HG02970 (cell line): ENCODE results near the gene KIF2A.
"Not testable (repeated sequence)": the region's sequence is repeated elsewhere in the genome, so short reads cannot be mapped to it uniquely, and the experiment has no call there.

Experiments
- ATAC-seq: cut with Tn5 transposase; IDR thresholded peaks from one replicate; pipeline ENCODE4 v1.9.1; 2021; ENCODE audit warnings: mild to moderate bottlenecking, moderate library complexity, moderate number of reproducible peaks; ENCODE audit not compliant: unreplicated experiment, low FRiP score

The KIF2A gene

DNA sequence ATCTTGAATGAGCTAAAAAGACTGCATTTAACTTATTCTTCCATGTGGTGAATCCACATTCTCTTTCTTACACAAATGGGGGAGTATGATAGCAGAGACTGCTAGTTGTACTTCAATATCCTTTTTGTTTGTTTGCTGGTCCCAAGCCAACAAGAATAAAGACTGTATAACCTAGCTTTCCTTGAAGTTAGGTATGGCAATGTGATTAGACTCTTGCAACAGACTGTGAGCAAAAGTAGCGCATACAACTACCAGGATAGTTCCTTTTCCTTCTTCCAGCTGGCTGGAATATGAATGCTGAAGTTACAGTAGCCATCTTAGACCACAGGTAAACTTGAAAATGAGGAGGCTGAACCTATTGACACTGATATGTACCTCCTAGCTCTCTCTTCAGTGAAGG is 17.9 kb upstream of the KIF2A start:
- ATAC-seq: no peak

DNA sequence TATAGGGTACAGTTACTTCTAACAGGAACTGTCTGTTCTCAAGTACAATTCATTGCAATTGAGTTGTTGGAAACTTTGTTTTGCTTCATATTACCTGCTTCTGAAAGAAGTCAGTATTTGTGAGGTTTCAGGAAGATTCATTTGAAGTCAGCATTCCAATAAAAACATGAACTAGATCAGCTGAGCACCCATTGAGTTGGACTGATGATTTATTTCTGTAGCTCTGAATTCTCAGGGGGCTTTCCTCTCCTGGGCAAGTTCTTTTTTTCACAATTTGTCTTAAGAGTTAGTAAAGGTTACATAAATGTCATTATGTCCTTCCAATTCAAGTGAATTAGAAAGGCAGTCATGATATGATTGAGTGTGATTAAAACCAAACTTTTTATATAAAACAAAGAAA is 16.2 kb upstream of the KIF2A start:
- no peak for ATAC-seq

DNA sequence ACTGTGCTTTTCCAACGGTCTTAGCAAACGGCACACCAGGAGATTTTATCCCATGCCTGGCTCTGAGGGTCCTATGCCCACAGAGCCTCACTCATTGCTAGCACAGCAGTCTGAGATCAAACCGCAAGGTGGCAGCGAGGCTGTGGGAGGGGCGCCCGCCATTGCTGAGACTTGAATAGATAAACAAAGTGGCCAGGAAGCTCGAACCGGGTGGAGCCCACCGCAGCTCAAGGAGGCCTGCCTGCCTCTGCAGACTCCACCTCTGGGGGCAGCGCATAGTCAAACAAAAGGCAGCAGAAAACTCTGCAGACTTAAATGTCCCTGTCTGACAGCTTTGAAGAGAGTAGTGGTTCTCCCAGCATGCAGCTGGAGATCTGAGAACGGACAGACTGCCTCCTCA is 14.2 kb upstream of the KIF2A start:
- ATAC-seq: not testable (repeated sequence)

DNA sequence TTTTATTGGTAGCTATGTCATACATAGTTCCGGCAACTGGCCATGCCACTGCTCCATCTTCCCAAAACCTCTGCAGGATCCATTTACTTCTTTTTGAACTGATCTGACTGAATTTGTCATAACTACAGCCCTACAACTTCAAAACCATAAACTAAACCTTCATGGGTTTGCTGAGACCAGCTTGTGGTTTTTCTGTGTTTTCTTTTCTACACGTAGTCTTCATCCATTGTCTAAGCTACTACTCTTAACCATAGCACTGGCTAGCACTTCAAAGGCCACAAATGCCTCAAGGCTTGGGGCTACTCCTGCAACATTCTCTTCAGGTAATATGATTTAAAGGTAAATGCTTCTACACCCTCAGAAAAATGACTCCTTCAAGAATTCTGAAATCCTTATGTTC is 9.0 kb upstream of the KIF2A start:
- ATAC-seq: no peak

DNA sequence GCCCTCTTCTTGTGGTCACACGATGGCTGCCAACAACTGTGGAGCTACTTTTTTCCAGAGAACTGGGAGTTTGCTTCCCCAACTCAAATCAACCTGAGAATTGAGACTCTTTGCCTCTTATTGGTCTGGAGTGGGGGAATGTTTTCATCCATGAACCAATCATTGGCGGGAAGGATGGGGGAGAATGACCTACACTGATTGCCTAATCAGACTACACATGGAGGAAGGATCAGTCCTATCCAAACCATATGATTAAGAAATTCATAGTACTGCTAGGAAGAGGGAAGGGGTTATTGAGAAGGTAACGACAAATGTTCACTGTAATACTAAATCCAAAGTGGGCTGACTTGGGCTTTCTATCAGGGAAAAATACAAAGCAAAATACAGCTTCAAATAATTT is 7.9 kb upstream of the KIF2A start:
- no peak for ATAC-seq

DNA sequence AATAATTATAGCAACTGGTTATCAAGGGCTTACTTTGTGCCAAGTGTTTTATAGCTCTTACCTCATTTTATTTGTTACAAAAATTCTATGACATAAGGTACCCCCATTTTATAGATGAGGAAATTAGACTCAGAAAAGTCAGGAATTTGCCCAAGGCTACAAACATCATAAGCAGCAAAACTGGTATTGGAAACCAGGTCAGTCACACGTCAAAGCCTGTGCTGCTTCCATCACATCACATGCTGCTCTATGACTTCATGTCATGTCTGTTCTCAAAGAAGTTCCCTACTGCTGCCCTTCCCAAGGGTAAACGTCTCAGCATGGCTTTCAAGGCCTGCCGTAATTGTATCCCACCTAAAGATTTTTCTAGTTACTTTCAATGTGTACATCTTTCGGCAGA is 6.9 kb upstream of the KIF2A start:
- ATAC-seq: no peak

DNA sequence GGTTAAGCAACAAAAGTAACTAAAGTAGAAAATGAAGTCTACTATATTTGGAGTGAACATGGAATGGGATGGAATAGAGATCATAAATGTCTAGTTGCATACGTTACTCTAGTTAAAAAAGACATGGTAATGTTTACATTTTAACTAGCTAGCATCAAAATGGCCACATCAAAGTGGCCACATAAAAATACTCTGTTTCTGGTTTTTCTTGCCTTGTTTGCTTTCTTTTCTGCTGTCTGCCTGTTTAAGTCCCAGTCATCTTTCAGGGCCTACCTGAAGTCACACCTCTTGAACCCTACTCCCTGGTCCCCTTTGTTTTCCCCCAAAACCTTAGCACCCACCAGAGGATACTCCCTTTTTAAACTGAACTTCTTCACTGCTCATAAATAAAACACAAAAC is 6.4 kb upstream of the KIF2A start:
- ATAC-seq: no peak

DNA sequence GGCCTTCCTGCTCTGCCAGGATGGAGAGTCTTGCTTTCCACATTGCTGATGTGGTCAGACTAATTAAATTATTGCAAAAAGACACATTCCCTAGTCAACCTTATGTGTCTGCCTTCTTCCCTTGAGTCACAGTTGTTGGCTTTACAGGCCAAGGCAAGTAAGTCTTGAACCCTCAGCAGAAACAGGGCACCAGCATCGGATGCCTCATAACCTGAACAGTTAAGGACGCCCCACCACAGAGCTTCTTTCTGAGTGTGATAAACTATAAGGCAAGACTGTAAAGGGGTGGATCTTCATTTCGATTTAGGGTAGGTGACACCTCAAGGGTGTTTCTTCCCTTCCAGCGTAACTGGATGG is 670 bp upstream of the KIF2A start:
- no peak for ATAC-seq

DNA sequence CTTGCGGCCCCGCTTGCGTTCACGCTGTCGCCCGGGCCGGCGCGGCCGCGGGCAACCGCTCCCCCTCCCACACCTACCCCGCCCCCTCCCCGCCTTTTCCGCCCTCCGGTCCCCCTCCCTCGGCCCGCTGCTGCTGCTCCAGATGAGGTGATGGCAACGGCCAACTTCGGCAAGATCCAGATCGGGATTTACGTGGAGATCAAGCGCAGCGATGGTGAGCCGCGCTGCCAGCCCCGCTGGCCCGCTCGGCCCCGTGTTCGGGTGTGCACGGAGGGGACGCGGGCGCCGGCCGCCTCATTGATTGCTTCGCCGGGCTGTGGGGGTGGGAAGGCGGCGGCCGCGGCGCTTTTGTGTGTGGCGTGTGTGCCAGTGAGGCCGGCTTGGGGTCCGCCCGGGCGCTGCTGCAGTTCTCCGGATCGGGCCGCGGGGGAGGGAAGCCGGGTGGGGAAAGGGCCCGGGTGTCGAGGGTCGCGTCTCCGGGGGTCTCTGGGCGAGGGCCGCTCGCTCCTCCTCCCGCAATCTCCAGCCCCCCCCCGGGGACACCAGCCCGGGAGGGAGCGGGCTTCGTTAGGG is 403 bp downstream of the KIF2A start:
- peak; percentile 21 for ATAC-seq

DNA sequence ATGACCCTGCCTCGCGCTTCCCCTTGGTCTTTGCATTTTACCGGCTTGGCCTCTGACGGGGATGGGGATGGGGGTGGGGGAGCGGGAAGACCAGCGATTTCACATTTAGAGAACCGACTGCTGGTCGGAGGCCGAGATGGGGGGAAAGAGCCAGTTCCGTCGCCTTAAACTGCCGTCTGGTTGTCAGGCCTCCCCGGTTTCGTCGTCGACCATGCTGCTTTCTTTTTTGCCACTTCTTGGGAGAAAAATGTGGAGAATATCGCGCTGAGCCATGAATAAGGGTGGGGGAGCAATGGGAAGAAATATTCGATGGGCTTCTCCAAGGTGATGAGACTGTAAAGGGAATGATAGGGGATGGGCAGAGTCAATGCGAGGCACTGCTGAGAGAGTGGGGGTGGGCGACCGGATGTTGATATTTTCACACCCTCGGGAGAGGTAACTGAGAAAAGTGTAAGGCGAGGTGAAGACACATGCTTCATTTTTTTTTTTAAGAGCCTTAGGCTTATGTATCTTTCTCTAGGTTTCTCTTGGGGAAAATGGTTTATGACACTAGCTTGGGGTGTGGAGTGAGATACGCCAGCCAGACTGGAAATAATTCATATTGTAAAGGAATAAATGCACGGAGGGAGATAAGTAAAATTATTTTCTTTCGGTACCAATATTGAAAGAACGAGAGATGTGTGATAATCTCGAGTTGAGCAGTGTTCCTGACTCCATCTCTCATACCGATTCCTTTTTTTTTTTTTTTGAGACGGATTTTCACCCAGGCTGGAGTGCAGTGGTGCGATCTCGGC is 1.1 kb downstream of the KIF2A start:
- ATAC-seq: no peak

DNA sequence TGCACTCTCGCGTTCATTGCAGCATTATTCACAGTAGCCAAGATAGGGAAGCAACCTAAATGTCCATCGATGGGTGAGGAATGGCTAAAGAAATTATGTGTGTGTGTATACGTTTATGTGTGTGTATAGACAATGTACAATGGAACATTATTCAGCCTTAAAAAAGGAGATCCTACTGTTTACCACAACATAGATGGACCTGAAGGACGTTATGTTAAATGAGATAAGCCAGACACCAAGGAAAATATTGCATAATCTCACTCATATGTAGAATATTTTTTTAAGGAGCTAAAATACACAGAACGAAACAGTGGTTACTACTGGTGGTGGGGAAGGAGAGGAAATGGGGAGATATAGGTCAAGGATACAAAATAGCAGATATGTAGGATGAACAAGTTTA is 2.4 kb downstream of the KIF2A start:
- ATAC-seq: no peak

DNA sequence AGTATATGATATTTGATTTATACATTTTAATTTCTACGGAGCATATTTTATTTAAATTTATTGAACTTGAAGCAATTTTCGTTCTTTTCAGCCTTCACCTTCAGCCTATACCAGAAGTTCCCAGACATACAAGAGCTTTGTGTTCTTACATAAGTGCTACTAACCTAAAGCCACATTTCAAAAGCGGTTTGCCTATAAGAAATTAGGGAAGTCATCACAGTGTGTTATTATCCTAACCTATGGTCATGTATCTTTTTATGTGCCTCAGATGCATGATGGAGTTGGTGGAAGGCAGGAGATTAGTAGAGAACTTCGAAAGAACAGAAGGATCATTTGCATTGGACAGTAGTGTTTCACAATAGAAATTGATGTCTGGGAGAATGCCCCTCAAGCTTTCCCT is 3.1 kb downstream of the KIF2A start:
- ATAC-seq: no peak

DNA sequence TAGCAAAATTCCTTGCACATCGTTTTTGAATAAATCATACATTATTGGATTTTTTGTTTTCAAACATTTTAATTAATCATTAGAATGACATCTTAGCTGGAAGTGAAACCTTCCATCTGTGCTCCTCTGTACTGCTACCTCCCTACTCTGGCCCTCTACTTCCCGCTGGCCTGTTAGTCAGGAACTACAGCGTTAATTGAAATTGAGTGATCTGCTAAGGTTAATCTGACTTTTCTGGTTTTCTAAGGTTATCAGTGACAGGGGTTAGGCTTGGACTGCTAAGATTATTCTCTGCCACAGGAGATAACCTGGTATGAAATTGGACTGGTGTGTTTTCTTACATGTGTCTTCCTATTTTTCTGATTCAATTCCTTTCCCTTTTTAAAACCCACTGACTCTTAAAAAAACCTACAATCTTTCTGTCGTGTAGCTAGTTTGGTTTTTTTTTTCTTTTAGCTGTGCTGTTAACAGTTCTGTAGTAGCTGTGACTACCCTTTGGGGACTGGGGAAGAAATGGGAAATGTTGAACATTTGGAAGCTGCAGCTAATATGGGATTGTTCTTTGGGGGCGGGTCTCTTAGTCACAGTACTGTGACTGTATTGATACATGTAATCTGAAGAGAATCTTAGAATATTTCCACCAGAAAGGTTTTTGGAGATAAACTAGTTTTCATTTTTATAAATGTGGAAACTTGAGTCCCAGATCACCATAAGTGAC is 4.6 kb downstream of the KIF2A start:
- ATAC-seq: no peak

DNA sequence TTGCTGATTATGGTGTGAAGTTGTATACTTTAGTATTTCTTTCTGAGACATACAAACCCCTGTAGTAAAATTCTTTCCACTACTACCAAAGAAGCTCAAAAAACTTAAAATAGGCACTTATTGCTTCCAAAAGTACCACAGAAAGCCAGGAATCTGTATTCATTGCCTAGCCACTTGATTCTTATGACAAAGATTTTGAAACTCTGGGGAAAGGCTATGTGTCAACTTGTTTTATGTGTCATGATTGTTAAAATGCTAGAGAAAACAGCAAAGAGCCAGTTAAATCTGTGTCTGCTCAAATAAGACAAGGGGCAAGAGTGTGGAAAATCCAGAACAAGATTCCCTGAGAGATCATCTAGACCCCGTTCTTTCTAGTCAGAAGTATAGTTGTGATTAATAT is 6.0 kb downstream of the KIF2A start:
- ATAC-seq: no peak

DNA sequence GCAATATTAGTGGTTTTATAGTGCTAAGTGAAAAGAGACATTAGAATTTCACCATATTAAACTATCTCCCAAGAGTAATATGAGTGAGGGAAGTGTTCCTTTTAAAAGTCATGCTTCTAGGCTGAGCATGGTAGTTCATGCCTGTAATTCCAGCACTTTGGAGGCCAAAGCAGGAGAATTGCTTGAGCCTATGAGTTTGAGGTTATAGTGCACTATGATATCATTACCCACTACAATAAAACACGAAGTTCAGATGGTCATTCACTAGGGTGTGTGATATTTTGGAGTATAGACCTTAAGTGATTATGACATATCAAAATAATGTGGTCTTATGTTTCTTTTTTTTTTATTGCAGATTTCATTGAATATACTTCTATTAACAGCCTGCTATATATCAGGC is 6.7 kb downstream of the KIF2A start:
- ATAC-seq: no peak

DNA sequence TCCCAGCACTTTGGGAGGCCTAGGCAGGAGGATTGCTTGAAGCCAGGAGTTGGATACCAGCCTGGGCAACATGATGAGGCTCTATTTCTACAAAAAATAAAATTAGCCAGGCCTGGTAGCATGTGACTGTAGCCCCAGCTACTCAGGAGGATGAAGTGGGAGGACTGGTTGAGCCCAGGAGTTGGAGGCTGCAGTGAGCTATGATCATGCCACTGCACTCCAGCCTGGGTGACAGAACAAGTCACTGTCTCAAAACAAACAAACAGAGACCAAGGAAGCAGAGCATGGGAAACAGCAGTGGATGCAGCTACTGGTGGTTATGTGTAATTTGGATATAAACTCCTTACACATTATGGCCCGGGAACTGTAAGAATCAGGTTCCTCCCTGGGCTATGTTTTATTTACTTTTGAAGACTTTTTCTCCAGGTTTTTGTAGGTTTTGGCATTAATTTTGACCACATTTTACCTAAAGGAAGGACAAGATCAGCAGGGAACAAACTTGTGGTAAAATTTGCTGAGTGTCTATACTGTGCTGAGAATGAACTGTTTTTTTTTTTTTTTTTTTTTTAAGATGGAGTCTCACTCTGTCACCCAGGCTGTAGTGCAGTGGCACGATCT is 8.3 kb downstream of the KIF2A start:
- no peak for ATAC-seq

DNA sequence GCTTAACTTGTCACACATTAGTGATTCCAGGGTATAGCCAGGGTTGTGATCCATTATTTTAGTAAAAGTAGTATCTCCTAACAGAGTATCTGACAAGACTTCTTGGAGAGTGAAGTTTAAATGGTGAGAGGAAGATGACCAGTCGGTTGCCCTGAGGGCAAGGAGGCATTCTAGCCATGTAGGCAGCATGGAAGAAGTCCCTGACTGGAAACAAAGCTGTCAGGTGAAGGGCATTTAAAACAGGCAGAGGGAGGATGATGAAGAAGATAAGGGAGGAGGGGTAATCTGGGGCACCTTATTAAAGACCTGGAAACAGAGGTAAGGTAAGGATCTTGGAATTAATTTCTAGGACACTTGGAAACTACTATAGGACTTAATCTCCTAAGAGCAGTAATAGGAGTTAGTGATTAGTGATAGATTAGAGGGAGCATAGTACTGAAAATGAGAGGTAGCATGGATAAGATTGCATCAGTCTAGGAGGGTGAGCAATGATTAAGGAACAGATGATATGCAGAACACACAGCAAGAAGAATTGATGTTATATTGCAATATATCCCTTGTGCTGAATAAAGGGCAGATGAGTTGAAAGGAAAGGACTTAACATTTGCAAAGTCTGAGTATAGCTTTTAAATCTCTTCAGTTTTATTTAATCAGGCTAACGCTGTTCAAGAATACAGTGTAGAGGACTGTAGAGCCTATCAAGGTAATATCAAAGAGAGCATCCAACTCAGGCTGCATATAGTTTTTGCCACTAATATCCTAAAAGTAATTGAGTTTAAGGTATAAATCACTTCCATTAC is 9.6 kb downstream of the KIF2A start:
- ATAC-seq: no peak

DNA sequence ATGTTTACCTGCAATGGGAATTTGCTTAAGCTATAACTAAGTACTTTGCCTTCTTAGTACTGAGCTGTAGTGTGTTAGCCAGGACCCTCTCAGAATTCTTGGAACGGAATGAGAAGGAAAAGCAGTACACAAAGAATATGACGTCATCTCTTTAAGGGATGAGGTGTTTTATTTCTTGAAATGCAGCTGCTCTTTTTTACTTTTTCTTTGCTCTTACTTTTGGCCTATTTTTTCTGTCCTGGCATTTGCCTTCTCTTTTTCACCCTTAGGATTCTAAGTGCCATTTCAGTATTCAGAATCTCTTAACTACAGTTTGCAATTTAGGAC is 10.1 kb downstream of the KIF2A start:
- no peak for ATAC-seq

DNA sequence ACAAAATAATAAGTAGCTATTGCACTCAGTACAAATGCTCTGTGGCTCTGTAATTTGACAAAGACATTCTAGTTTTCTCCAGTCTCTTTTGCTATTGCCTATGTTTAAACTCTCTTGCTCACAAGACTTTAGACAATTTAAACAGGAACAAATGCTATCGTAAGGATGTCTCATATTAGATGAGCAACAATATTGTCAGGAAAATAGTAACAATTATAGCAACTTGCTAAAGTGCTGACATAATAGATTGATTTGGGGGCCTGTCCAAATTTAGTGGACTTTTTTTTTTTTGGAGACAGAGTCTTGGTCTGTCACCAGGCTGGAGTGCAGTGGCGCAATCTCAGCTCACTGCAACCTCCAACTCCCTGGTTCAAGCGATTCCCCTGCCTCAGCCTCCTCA is 11.8 kb downstream of the KIF2A start:
- ATAC-seq: no peak

DNA sequence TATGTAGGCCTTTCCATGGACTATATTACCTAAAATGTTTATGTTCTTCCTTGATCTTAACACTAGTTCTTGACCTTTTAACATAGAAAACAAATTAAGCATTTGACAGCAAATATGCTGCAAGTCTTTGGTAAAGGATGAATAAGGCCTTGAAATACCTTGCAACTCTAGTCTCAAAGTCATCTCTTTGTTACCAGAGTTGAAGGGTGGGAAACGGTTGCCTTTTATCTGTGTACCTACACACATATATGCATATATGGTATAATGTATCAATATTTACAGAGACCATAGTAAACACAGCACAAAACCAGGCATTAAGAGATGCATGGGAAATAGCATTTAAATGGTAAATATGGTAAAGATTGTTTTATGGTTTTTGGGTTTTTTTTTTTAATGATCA is 16.5 kb downstream of the KIF2A start:
- ATAC-seq: no peak

DNA sequence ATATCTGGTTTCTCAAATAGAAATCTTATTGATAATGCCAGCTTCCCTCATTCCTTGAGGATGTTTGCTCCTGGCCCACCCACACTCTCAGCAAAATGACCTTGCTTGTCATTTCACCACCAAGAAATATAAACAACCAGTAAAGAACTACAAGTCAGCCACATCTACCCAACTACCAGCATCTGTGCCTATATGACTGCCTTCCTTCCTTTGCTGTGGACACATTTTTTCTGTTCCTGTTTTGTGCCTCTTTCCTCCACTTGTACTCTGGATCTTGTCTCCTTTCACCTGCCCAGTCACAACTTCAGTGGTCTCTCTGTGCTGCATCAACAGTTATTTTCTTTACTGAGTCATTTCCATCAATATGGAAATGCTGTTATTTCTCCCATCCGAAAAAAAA is 20.3 kb downstream of the KIF2A start:
- ATAC-seq: no peak
